TTC549 (cell line): Measurements from ENCODE around the gene BEND2.

ENCODE experiments used
- FAIRE-seq: peaks from 2 replicates; lab custom pipeline; 2012; peaks lifted over from hg19 to GRCh38; lab: Jason Lieb, UNC

BEND2 gene

DNA sequence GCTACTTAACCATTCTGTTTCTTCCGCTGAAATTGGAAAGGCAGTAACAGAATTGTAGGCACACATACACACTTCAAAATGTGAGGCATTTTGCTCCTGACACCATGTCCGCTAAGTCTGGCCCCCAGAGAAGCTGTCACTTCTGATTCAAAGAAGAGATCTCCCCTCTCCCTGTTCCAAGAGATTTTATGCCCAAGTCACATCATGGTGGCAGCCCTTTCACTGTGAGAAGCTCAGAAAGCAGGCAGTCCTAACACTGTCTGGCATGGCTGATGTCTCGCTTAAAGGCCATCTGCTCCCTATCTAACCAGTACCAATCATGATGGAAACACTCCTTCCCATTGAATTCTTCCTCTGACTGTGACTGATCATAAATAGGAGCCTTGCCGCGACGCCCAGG lies 83.9 kb downstream of the BEND2 start:
- no peak for FAIRE-seq

DNA sequence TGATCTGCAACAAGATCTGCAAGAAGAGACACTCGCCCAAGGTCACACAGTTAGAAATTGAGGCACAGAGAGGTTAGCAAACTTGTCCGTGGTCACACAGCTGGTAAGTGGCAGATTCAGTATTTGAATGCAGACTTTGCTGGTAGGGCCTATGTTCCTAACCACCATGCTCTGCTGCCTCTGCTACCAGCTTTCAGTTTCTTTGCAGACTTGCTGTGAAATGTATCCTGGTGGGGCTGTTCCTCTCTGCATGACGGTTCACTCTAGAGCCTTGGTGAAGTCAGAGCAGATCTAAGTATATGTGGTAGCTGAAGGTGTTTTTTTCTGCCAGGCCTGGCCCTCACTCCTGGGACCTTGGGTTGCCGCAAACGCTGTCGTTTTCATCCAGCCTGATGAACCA lies 87.1 kb downstream of the BEND2 start:
- FAIRE-seq, result no peak

DNA sequence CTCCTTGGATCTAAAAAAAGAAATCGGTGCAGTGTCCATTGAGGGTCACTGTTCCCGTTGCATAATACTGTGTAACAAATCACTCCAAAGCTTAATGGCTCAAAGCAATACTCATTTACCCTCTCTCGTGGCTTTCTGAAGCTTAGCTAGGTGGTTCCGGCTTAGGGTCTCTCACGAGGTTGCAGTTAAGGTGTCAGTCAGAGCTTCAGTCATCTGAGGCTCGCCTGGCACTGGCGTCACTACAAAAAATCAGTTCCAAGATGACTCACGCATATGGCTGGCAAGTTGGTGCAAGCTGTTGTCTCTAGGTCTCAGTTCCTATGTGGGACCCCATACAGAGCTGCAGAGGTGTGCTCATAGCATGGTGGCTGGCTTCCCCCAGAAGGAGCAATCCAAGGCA lies 91.0 kb downstream of the BEND2 start:
- no peak for FAIRE-seq

DNA sequence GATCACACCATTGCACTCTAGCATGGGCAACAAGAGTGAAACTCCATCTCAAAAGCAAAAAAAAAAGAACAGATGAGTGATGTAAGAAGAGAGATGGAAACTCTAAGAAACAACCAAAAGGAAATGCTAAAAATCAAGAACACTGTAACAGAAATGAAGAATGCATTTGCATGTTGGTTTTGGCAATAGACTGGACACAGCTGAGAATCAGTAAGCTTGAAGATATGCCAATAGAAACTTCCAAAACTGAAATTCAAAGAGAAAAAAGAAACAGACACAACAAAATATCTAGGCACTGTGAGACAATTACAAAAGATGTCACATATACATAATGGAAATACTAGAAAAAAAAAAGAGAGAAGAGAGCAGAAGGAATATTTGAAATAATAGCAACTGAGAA lies 93.7 kb downstream of the BEND2 start:
- FAIRE-seq, result no peak

DNA sequence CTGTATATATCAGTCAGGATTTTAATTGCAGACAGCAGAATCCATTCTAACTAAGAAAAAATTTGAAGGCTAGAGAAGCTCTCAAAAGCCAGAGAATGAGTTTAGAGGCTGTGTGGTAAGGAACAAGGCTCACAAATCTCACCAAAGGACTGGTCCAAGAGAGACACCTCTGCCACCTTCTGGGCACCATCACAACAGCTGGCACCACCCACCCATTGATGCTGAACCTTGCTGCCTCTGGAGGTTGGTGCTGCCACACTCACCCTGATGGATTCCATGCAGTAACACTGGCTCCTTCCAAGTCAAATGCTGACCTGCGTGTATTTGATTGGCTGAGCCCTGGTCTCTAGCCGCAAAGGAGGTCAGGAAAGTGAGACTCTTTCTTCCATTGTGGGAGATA lies 100.8 kb downstream of the BEND2 start:
- no peak for FAIRE-seq
